HG03135 (cell line): ENCODE results near the gene ASIP.
"Not testable (repeated sequence)": the region's sequence is repeated elsewhere in the genome, so short reads cannot be mapped to it uniquely, and the experiment has no call there.

Source experiments
- ATAC-seq: cut with Tn5 transposase; IDR thresholded peaks from one replicate; pipeline ENCODE4 v1.9.1; 2021; ENCODE audit warnings: mild to moderate bottlenecking, moderate library complexity; ENCODE audit not compliant: unreplicated experiment

The ASIP gene, protein sequence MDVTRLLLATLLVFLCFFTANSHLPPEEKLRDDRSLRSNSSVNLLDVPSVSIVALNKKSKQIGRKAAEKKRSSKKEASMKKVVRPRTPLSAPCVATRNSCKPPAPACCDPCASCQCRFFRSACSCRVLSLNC

GRCh38 chr20:34240693-34241615 is at the start of gene ASIP:
TSS of gene ASIP (plus strand) at chr20:34241423. CDS start at chr20:34260375, 18,952 bp downstream.
- no peak for ATAC-seq

GRCh38 chr20:34193051-34193450 is 48.2 kb upstream of the ASIP start:
- ATAC-seq = no peak

DNA sequence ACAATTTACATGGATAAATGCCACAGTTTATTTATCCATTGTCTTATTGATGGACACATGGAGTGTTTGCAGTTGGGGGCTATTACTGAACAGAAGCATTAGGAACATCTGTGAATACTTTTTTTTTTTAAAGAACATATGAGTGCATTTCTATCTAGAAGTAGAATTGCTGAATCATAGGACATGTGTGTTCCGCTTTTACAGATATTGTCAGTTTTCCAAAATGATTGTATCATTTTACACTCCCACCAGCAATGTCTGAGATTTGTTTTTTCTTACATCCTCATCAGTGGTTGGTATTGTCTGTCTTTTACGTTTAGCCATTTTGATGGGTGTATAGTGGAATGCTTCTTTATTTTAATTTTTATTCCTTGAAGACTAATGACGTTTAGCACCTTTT is 42.0 kb upstream of the ASIP start:
- ATAC-seq = no peak

GRCh38 chr20:34200023-34200422 is 41.2 kb upstream of the ASIP start:
- ATAC-seq = no peak

DNA sequence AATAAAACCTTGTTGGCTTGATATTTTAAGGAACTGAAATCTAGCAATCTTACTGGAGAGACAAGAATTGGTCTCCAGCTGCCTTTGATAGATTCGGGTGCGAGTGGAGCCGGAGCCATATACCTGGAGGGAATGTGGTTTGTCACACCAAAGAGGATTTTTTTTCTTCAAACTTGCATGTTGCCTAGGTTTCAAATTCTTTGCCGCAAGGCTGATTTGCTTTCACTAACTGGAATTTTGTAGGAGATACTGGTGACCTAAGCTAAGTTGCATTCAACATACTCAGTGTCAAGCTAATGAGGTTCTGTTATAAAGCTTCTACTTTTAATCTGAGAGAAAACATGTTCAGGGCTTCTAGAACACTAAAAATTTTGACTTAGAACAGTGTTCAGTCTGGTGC is 39.7 kb upstream of the ASIP start:
- ATAC-seq = no peak

GRCh38 chr20:34205172-34205880 is 35.9 kb upstream of the ASIP start:
- ATAC-seq = not testable (repeated sequence)

GRCh38 chr20:34209111-34209510 is 32.1 kb upstream of the ASIP start:
- no peak for ATAC-seq

- no peak for ATAC-seq
Observed at GRCh38 chr20:34210271-34210670, 31.0 kb upstream of the ASIP start.

DNA sequence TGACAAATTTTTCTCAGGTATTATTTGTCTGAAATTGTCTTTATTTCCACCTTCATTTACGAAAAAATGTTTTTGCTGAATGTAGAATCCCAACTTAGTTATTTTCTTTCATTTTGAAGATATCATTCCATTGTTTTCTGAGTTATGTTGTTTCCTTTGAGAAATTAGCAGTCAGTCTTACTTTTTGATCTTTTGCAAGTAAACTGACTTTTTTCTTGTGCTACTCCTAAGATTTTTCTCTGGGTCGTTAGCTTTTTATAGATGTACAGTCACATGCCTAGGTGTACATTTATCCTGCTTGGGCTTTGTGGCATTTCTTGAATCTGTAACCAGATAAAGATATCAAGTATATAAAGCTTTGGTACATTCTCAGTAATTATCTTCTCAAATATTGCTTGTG is 29.6 kb upstream of the ASIP start:
- ATAC-seq = no peak

GRCh38 chr20:34213213-34213612 is 28.0 kb upstream of the ASIP start:
- ATAC-seq = no peak

DNA sequence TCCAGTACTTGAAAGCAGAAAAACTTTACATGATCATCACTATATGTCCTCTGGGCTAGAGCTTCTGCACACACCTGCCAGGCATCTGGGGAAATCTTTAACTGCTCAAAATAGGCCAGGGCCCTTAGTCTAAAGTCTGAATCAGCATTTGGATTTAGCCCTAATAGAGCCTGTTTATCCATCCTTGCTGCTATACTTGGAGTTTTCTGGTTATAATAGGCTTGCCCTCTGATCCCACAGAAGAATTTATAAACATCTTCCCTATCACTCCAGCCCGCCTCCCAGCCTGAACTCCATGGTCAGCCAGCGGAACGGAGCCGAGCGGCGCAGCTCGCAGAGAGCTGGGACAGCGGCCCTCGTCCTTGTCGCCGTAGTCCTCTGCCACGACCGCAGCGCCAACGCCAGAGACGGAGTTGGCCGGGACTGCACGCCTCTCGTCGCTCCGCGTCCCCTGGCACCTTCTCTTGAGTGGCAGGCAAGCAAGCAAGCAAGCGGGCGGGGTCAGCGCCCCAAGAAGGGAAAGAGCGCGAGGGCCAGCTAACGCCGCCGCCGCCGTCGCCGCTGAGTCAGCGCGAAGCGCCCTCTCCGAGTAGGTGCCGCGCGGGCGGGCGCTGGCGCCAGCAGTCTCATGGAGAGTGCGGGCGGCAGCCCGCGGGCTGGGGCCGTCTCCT is 25.4 kb upstream of the ASIP start:
- no peak for ATAC-seq

DNA sequence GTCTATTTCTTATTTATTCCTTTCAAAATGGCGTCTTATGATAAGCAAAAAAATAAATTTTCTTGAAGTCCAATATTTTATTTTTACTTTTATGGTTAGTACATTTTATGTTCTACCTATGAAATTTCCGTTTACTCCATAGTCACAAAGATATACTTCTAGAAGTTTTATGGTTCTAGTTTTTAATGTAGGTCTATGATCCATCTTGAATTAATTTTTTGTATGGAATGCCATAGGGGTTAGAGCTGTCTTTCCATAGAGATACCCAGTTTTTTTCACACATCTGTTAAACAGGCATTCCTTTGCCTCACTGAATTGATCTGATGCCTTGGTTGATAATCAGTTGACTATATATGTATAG is 24.9 kb upstream of the ASIP start:
- no peak for ATAC-seq

DNA sequence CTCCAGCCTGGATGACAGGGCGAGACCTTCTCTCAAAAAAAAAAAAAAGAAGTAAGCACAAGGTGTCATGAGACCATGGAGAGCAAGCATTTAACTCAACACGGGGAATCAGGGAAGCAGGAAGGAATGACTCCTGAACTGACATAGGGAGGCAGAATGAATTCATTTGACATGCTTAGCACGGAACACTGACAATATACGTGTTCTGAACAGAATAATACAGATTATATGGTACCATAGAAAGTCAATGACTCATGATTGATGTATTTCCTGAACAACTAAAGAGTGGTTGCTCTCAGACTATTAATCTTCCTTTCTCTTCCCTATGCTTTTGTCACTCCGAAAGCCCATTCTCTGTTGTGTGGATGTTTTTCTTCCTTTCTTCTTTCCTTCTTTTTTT is 20.7 kb upstream of the ASIP start:
- no peak for ATAC-seq

GRCh38 chr20:34222208-34222607 is 19.0 kb upstream of the ASIP start:
- no peak for ATAC-seq

- ATAC-seq = not testable (repeated sequence)
Observed at GRCh38 chr20:34224251-34224650, 17.0 kb upstream of the ASIP start.

- ATAC-seq = no peak
Observed at GRCh38 chr20:34231634-34232033, 9.6 kb upstream of the ASIP start.

GRCh38 chr20:34232494-34233087 is 8.6 kb upstream of the ASIP start:
- ATAC-seq = no peak

- no peak for ATAC-seq
Observed at GRCh38 chr20:34233687-34234086, 7.5 kb upstream of the ASIP start.

DNA sequence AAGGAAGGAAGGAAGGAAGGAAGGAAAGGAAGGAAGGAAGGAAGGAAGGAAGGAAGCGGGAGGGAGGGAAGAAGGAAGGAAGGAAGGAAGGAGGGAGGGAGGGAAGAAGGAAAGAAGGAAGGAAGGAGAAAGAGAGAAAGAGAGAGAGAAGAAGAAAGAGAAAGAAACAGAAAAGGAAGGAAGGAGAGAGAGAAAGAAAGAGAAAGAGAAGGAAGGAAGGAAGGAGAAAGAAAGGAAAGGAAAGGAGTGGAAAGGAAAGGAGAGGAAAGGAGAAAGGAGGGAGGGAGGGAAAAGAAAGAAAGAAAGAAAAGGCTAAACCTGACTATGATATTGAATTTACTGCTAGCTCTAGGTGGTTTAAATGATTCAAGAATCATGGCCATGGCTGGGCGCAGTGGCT is 5.3 kb upstream of the ASIP start:
- ATAC-seq = no peak

- no peak for ATAC-seq
Observed at GRCh38 chr20:34237942-34238341, 3.3 kb upstream of the ASIP start.

DNA sequence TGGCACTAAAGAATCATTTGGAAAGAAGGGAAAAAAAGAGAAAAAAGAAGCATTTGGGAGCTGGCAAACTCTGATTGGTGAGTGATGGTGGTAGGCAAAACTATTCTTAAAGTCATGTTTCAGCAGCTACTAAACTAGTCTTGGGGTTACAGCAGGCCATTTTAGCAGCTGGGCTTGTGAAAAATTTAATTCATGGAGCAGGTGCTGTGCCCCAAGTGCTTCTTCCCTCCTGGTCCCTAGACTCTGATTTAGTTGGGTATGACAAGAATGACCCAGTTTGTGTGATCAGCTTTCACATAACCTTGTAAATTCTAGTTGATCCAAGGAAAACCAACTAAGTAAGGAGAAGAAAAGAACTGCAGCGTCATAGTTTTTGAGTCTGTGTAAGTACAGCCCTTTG is 1.1 kb upstream of the ASIP start:
- no peak for ATAC-seq
